ENCODE data around the gene PP2D1. TPM values are rescaled to one million over a fixed set of nuclear protein-coding genes. Genes with fewer than 3 reads are reported as not detected.
A peak's percentile ranks its signal among the peaks of the same experiment; 100 is the strongest.

PP2D1 gene
- not detected in 2 replicates for total RNA-seq (2022)
- not detected for Bru-seq, nascent RNA
- not detected for BruChase-seq, experiment 1, labeled RNA remaining after a 6-hour chase
- BruChase-seq, experiment 2, labeled RNA remaining after a 2-hour chase = not detected
- long read RNA-seq, partial matches to known transcripts = 0 of 4 reads
- long read RNA-seq, other reads (novel, unspliced or antisense) = 4 of 4 reads

- no peaks in the 10 kb centered on the region for H3K27me3 Mint-ChIP-seq (ENCODE audit: unreplicated experiment)
- DNase-seq = no peak
- CTCF ChIA-PET = no interaction called here
- H3K36me3 Mint-ChIP-seq (ENCODE audit: insufficient read depth, unreplicated experiment) = no peaks in the 10 kb centered on the region
- no peak within 1 kb of the TSS for H3K4me3 Mint-ChIP-seq (ENCODE audit: low read depth, unreplicated experiment)
- no peaks in the 10 kb centered on the region for H3K4me1 Mint-ChIP-seq (ENCODE audit: low read depth, unreplicated experiment)
- no TSS peak for BruUV-seq (replicated peaks)
- intact Hi-C loops (cut with micrococcal nuclease; ENCODE audit: unreplicated experiment) = no loop called here
- no peak for TF ChIP-seq CTCF (IDR thresholded peaks at IDR 0.05; ENCODE audit: unreplicated experiment)
- H3K9me3 Mint-ChIP-seq (ENCODE audit: low read depth, unreplicated experiment) = no peaks in the 10 kb centered on the region
- no peak within 1 kb of the TSS for H3K27ac Mint-ChIP-seq (ENCODE audit: unreplicated experiment)
Measured at GRCh38 chr3:20012164-20012563, at the start of gene PP2D1. Gene PP2D1, minus strand, starts transcription at chr3:20012264. Its CDS starts 192 bp downstream, at chr3:20012072.

- peak overlapping the region; percentile 33 for H3K27ac Mint-ChIP-seq (ENCODE audit: unreplicated experiment)
- intact Hi-C loops (cut with micrococcal nuclease; ENCODE audit: unreplicated experiment) = no loop called here
- H3K27me3 Mint-ChIP-seq (ENCODE audit: unreplicated experiment) = no peaks in the 10 kb centered on the region
- CTCF ChIA-PET = no interaction called here
- BruUV-seq (replicated peaks) = no TSS peak
- DNase-seq = no peak
- no peaks in the 10 kb centered on the region for H3K9me3 Mint-ChIP-seq (ENCODE audit: low read depth, unreplicated experiment)
- H3K4me1 Mint-ChIP-seq (ENCODE audit: low read depth, unreplicated experiment) = peaks cover 17% of the 10 kb centered on the region
- no peak for TF ChIP-seq CTCF (IDR thresholded peaks at IDR 0.05; ENCODE audit: unreplicated experiment)
- peak overlapping the region; percentile 47 for H3K4me3 Mint-ChIP-seq (ENCODE audit: low read depth, unreplicated experiment)
- no peaks in the 10 kb centered on the region for H3K36me3 Mint-ChIP-seq (ENCODE audit: insufficient read depth, unreplicated experiment)
Measured at GRCh38 chr3:20060974-20061685, 49.1 kb upstream of the PP2D1 start.

GRCh38 chr3:20059929-20060328 lies 47.9 kb upstream of the PP2D1 start:
- intact Hi-C loops (cut with micrococcal nuclease; ENCODE audit: unreplicated experiment) = no loop called here

GRCh38 chr3:20057612-20058180 lies 45.6 kb upstream of the PP2D1 start:
- no peak for DNase-seq
- Mint-ChIP-seq H3K9me3 (ENCODE audit: low read depth, unreplicated experiment) (no peaks in the 10 kb centered on the region), H3K4me1 (ENCODE audit: low read depth, unreplicated experiment) (peaks cover 8% of the 10 kb centered on the region), H3K36me3 (ENCODE audit: insufficient read depth, unreplicated experiment) (no peaks in the 10 kb centered on the region), H3K27me3 (ENCODE audit: unreplicated experiment) (no peaks in the 10 kb centered on the region), H3K27ac (ENCODE audit: unreplicated experiment) (no peak overlapping the region), H3K4me3 (ENCODE audit: low read depth, unreplicated experiment) (no peak overlapping the region)
- BruUV-seq (replicated peaks) = no TSS peak
- CTCF ChIA-PET = no interaction called here
- TF ChIP-seq CTCF (IDR thresholded peaks at IDR 0.05; ENCODE audit: unreplicated experiment) = no peak
- intact Hi-C loops (cut with micrococcal nuclease; ENCODE audit: unreplicated experiment) = no loop called here

More at GRCh38 chr3:20059929-20060328, 47.9 kb upstream of the PP2D1 start:
- Mint-ChIP-seq H3K27ac (ENCODE audit: unreplicated experiment) (no peak overlapping the region), H3K36me3 (ENCODE audit: insufficient read depth, unreplicated experiment) (no peaks in the 10 kb centered on the region), H3K27me3 (ENCODE audit: unreplicated experiment) (no peaks in the 10 kb centered on the region), H3K9me3 (ENCODE audit: low read depth, unreplicated experiment) (no peaks in the 10 kb centered on the region), H3K4me3 (ENCODE audit: low read depth, unreplicated experiment) (no peak overlapping the region), H3K4me1 (ENCODE audit: low read depth, unreplicated experiment) (peaks cover 13% of the 10 kb centered on the region)
- DNase-seq = no peak
- no TSS peak for BruUV-seq (replicated peaks)
- no peak for TF ChIP-seq CTCF (IDR thresholded peaks at IDR 0.05; ENCODE audit: unreplicated experiment)
- CTCF ChIA-PET = no interaction called here

All from Calu3 (cell line).